Caki2 (cell line): ENCODE data around the gene PSG4. TPM values are rescaled to one million over a fixed set of nuclear protein-coding genes. Genes with fewer than 3 reads are reported as not detected.
A peak's percentile ranks its signal among the peaks of the same experiment; 100 is the strongest.
"Not testable (repeated sequence)": the region's sequence is repeated elsewhere in the genome, so short reads cannot be mapped to it uniquely, and the experiment has no call there.

Source experiments
- DNase-seq: peaks from one replicate; pipeline ENCODE4 v3.0.0-alpha.2; 2015; ENCODE audit warnings: low read depth
- in situ Hi-C: cut with HindIII; loops from 2 replicates; pipeline ENCODE4 v1.10.0; 2016; ENCODE audit warnings: low sequenced_read_pairs, low pct_unique_long_range_greater_than_20kb, mixed read lengths
- total RNA-seq: library from RNA; depleted of rRNA; stranded (reverse); fragments of >200 nt; shearing (Covaris generic); gene quantifications from 2 replicates; pipeline ENCODE4 v1.2.3, GENCODE V29; 2014; ENCODE audit warnings: low replicate concordance

PSG4 gene
- total RNA-seq, 1 experiment from 2014 or later = 1.4 TPM

GRCh38 chr19:43203611-43204010 is 1.8 kb downstream of the PSG4 start:
- in situ Hi-C loops, DNase-seq: not testable (repeated sequence)

GRCh38 chr19:43201891-43202290 is 3.5 kb downstream of the PSG4 start:
- DNase-seq, in situ Hi-C loops: not testable (repeated sequence)

GRCh38 chr19:43201337-43201801 is 4.1 kb downstream of the PSG4 start:
- in situ Hi-C loops = not testable (repeated sequence)
- peak; percentile 77 for DNase-seq

- in situ Hi-C loops, DNase-seq: not testable (repeated sequence)
Measured at GRCh38 chr19:43198686-43199419, 6.6 kb downstream of the PSG4 start.

- in situ Hi-C loops, DNase-seq: not testable (repeated sequence)
Measured at GRCh38 chr19:43197666-43198397, 7.6 kb downstream of the PSG4 start.

GRCh38 chr19:43194397-43194796 is 11.0 kb downstream of the PSG4 start:
- DNase-seq, in situ Hi-C loops: not testable (repeated sequence)

- in situ Hi-C loops = not testable (repeated sequence)
Measured at GRCh38 chr19:43192381-43193155, 12.9 kb downstream of the PSG4 start.

GRCh38 chr19:43188092-43188491 is 17.3 kb downstream of the PSG4 start:
- not testable (repeated sequence) for DNase-seq

More at GRCh38 chr19:43192381-43193155, 12.9 kb downstream of the PSG4 start:
- DNase-seq = not testable (repeated sequence)

GRCh38 chr19:43186311-43186935 is 19.0 kb downstream of the PSG4 start, which contains the start of gene PSG5:
TSS of gene PSG5 (minus strand) at chr19:43186536. CDS start at chr19:43186405, 131 bp downstream.
- in situ Hi-C loops, DNase-seq: not testable (repeated sequence)

More at GRCh38 chr19:43188092-43188491, 17.3 kb downstream of the PSG4 start:
- in situ Hi-C loops = not testable (repeated sequence)

GRCh38 chr19:43181869-43182771 is 23.3 kb downstream of the PSG4 start:
- DNase-seq = peak; percentile 78
- in situ Hi-C loops = not testable (repeated sequence)

- in situ Hi-C loops, DNase-seq: not testable (repeated sequence)
Measured at GRCh38 chr19:43179569-43180147, 25.8 kb downstream of the PSG4 start.

GRCh38 chr19:43178577-43178976 is 26.9 kb downstream of the PSG4 start:
- in situ Hi-C loops, DNase-seq: not testable (repeated sequence)

GRCh38 chr19:43165906-43166305 is 39.5 kb downstream of the PSG4 start:
- DNase-seq, in situ Hi-C loops: not testable (repeated sequence)

GRCh38 chr19:43163135-43163534 is 42.3 kb downstream of the PSG4 start:
- DNase-seq, in situ Hi-C loops: not testable (repeated sequence)

- DNase-seq, in situ Hi-C loops: not testable (repeated sequence)
Measured at GRCh38 chr19:43162261-43162660, 43.2 kb downstream of the PSG4 start.

- no peak for DNase-seq
- in situ Hi-C loops = no loop called here
Measured at GRCh38 chr19:43152214-43152613, 53.2 kb downstream of the PSG4 start.

- DNase-seq = peak; percentile 87
- in situ Hi-C loops = not testable (repeated sequence)
Measured at GRCh38 chr19:43149788-43150187, 55.6 kb downstream of the PSG4 start.
